SK-N-MC (cell line): ENCODE data around the gene HDAC6.
"Not testable (repeated sequence)": the region's sequence is repeated elsewhere in the genome, so short reads cannot be mapped to it uniquely, and the experiment has no call there.

Experiments
- EZH2 ChIP-seq: fragments of 200-600 bp; sonication (generic); IDR thresholded peaks from one replicate; pipeline ENCODE4 v1.6.1; 2017; ENCODE audit warnings: antibody characterized with exemption
- POLR2AphosphoS5 ChIP-seq: IDR thresholded peaks from 2 replicates; pipeline ENCODE4 v1.6.1; 2012; ENCODE audit warnings: mild to moderate bottlenecking, low read depth, low read length, borderline replicate concordance

DNA sequence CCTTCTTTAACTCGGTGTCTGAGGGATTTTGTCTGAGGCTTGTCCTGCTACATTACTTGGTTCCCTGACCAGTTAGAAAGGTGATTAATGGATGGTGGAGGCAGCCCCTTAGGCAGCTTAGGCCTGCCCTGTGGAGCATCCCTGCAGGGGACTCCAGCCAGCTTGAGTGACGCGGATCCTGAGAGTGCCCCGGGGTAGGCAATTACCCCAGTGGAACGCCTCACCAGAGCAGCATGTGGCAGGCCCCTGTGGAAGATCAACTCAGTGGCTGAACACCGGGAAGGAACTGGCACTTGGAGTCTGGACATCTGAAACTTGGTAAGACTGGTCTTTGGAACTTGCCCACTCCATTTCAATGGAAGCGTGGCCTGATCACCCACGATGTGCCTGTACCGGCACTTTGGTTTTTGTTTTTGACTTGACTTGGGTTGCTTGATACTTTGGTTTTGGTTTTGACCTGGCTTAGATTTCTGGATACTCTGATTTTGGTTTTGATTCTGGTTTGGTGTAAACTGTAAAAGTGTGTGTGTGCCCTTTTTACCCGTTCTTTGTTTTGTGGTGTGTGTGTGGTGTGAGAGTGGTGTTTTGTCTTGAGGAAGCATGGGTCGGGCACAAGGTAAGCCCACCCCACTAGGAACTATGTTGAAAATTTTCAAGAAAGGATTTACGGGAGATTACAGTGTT lies 52.4 kb downstream of the HDAC6 start:
- TF ChIP-seq POLR2AphosphoS5, EZH2: not testable (repeated sequence)
